Measurements from ENCODE around the gene FJX1. TPM values are rescaled to one million over a fixed set of nuclear protein-coding genes. Genes with fewer than 3 reads are reported as not detected.
"Not testable (repeated sequence)": the region's sequence is repeated elsewhere in the genome, so short reads cannot be mapped to it uniquely, and the experiment has no call there.

The FJX1 gene
- total RNA-seq, 1 experiment from 2014 or later, result not detected

DNA sequence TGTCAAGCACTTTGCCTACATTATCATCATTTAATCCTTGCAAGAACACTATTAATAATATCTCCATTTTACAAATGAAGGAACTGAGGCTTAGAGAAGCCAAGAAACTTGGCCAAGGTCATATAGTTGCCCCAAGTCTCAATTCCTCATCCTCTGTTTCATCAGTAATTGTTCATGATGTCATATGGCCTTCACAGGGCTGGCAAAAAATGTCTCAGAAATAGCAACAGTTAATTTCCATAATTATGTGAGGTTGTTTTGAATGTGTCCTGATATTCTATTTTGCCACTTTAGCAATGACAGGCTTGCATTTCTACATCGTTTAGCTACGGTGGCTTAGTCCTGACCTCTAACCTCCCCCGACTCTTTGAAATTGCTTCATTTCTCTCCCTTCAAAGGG is 23.7 kb downstream of the FJX1 start:
- no peak overlapping the region for H3K4me2 ChIP-seq (ENCODE audit: low read depth, low read length, poor library complexity, severe bottlenecking)
- H3K9me2 ChIP-seq (replicated peaks; ENCODE audit: insufficient read depth, low read length), result no peaks in the 10 kb centered on the region
- H4K20me1 ChIP-seq (ENCODE audit: insufficient read depth, low read depth, low read length), result no peaks in the 10 kb centered on the region

DNA sequence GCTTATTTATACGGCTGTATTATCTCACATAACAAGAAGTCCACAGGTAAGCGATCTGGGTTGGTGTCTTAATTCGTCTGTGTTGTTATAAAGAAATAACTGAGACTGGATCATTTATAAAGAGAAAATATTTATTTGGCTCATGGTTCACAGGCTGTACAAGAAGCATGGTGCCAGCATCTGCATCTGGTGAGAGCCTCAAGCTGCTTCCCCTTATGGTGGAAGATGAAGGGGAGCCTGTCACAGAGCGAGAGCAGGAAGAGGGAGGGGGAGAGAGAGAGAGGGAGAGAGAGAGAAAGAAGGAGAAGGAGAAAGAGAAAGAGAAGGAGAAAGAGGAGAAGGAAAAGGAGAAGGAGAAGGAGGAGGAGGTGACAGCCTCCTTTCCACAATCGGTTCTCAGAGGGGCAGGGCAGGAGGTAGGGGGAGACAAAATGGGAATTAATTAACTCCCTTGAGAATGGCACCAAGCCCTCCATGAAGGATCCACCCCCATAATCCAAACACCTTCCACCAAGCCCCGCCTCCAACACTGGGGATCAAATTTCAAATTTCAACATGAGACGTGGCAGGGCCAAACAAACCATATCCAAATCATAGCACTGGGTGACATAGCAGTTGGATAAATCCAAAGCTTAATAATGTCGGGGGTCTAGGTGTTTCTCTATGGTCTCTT is 29.3 kb downstream of the FJX1 start:
- H4K20me1 ChIP-seq (ENCODE audit: insufficient read depth, low read depth, low read length), result no peaks in the 10 kb centered on the region
- no peak overlapping the region for H2AFZ ChIP-seq (ENCODE audit: low read length)
- H3K27ac ChIP-seq (ENCODE audit: low read length), result no peak overlapping the region
- H3K4me1 ChIP-seq (ENCODE audit: low read length), result no peaks in the 10 kb centered on the region
- H3K4me2 ChIP-seq (ENCODE audit: low read depth, low read length, poor library complexity, severe bottlenecking), result no peak overlapping the region
- H3K79me2 ChIP-seq (ENCODE audit: low read length), result no peaks in the 10 kb centered on the region
- H3K4me3 ChIP-seq (ENCODE audit: low read length), result no peak overlapping the region
- no peaks in the 10 kb centered on the region for H3K27me3 ChIP-seq (ENCODE audit: low read length)
- no peak overlapping the region for H3K9ac ChIP-seq (ENCODE audit: low read length)
- no peaks in the 10 kb centered on the region for H3K9me3 ChIP-seq (ENCODE audit: low read length)
- no peaks in the 10 kb centered on the region for H3K36me3 ChIP-seq (ENCODE audit: insufficient read depth, low read length)
- no peaks in the 10 kb centered on the region for H3K9me2 ChIP-seq (replicated peaks; ENCODE audit: insufficient read depth, low read length)
- DNase-seq, result no peak

More for the DNA sequence above, 23.7 kb downstream of the FJX1 start:
- H3K79me2 ChIP-seq (ENCODE audit: low read length), result no peaks in the 10 kb centered on the region
- H3K9me3 ChIP-seq (ENCODE audit: low read length), result no peaks in the 10 kb centered on the region
- H3K4me1 ChIP-seq (ENCODE audit: low read length), result no peaks in the 10 kb centered on the region
- H3K27ac ChIP-seq (ENCODE audit: low read length), result no peak overlapping the region
- H3K36me3 ChIP-seq (ENCODE audit: insufficient read depth, low read length), result no peaks in the 10 kb centered on the region
- no peak overlapping the region for H3K9ac ChIP-seq (ENCODE audit: low read length)
- H3K27me3 ChIP-seq (ENCODE audit: low read length), result no peaks in the 10 kb centered on the region
- H3K4me3 ChIP-seq (ENCODE audit: low read length), result no peak overlapping the region
- no peak for DNase-seq
- H2AFZ ChIP-seq (ENCODE audit: low read length), result no peak overlapping the region

DNA sequence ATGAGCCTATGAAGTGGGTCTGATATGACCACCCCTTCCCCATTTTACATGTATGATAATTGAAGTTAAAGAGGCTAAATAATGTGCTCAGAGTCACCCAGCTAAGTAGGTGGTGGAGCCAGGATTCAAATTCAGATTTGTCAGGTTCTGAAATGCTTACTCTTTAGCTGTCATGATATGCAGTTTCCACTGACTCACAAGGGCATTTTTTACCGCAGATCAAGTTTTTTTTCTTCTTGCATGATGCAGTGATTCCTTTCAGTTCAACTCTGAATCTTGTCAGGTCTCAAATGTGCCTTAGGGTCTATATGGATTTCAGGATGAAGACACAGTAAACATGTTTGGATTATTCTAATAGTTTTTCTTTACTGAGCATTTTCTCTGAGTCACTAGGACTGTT is 31.7 kb downstream of the FJX1 start:
- no peaks in the 10 kb centered on the region for H3K27me3 ChIP-seq (ENCODE audit: low read length)
- no peak overlapping the region for H3K27ac ChIP-seq (ENCODE audit: low read length)
- H3K9ac ChIP-seq (ENCODE audit: low read length), result no peak overlapping the region
- H3K9me3 ChIP-seq (ENCODE audit: low read length), result no peaks in the 10 kb centered on the region
- H3K4me2 ChIP-seq (ENCODE audit: low read depth, low read length, poor library complexity, severe bottlenecking), result no peak overlapping the region
- no peaks in the 10 kb centered on the region for H3K4me1 ChIP-seq (ENCODE audit: low read length)
- no peaks in the 10 kb centered on the region for H3K36me3 ChIP-seq (ENCODE audit: insufficient read depth, low read length)
- no peaks in the 10 kb centered on the region for H3K79me2 ChIP-seq (ENCODE audit: low read length)
- H3K4me3 ChIP-seq (ENCODE audit: low read length), result no peak overlapping the region
- H3K9me2 ChIP-seq (replicated peaks; ENCODE audit: insufficient read depth, low read length), result no peaks in the 10 kb centered on the region
- no peak for DNase-seq
- H2AFZ ChIP-seq (ENCODE audit: low read length), result no peak overlapping the region
- H4K20me1 ChIP-seq (ENCODE audit: insufficient read depth, low read depth, low read length), result no peaks in the 10 kb centered on the region

DNA sequence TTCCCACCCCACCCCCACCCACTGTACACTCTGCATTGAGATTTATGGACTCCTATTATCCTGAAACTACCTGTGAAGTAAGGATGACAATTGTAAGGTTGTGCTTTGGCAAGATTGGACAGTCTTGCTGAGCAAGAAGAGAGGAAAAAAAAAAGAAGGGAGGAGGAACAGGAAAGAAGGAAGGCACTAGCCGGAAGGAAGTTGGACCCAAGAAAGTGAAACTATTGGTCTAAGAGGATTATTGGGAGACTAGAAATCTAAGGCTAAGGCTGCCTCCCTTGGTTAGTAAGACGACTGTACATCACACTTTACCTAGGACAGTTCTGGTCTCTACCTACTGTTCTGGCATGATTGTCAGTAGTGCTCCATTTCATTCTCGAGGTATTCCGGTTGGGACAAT is 32.2 kb downstream of the FJX1 start:
- H3K27me3 ChIP-seq (ENCODE audit: low read length), result no peaks in the 10 kb centered on the region
- no peak overlapping the region for H3K4me3 ChIP-seq (ENCODE audit: low read length)

DNA sequence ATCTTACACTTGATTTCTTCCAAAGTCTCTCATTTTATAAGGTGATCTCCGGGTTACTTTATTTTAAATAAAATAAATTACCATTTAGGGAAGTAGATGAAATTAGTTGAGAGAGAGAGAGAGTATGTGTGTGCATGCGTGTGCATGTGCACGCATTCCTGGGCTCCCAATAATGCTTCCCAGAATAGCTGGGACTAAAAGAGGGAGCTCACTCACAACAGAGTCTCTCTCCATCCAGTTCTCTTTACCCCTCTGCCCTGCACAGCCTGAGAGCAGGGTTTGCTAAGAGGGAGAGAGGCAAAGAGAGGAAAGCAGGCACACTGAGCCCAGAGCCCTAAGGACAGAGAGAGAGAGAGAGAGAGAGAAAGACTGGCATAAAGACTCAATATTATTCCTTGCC is 33.0 kb downstream of the FJX1 start:
- Histone ChIP-seq H3K4me3 (ENCODE audit: low read length) (no peak overlapping the region), H3K27ac (ENCODE audit: low read length) (no peak overlapping the region), H3K4me1 (ENCODE audit: low read length) (no peaks in the 10 kb centered on the region), H4K20me1 (ENCODE audit: insufficient read depth, low read depth, low read length) (no peaks in the 10 kb centered on the region), H3K9ac (ENCODE audit: low read length) (no peak overlapping the region), H3K4me2 (ENCODE audit: low read depth, low read length, poor library complexity, severe bottlenecking) (no peak overlapping the region), H3K36me3 (ENCODE audit: insufficient read depth, low read length) (no peaks in the 10 kb centered on the region), H3K9me2 (replicated peaks; ENCODE audit: insufficient read depth, low read length) (no peaks in the 10 kb centered on the region), H3K27me3 (ENCODE audit: low read length) (no peaks in the 10 kb centered on the region), H3K79me2 (ENCODE audit: low read length) (no peaks in the 10 kb centered on the region), H3K9me3 (ENCODE audit: low read length) (no peaks in the 10 kb centered on the region), H2AFZ (ENCODE audit: low read length) (no peak overlapping the region)
- no peak for DNase-seq

More for the DNA sequence above, 32.2 kb downstream of the FJX1 start:
- H3K4me2 ChIP-seq (ENCODE audit: low read depth, low read length, poor library complexity, severe bottlenecking), result no peak overlapping the region
- H3K9me3 ChIP-seq (ENCODE audit: low read length), result no peaks in the 10 kb centered on the region
- no peaks in the 10 kb centered on the region for H3K9me2 ChIP-seq (replicated peaks; ENCODE audit: insufficient read depth, low read length)
- H4K20me1 ChIP-seq (ENCODE audit: insufficient read depth, low read depth, low read length), result no peaks in the 10 kb centered on the region
- DNase-seq, result no peak
- no peaks in the 10 kb centered on the region for H3K36me3 ChIP-seq (ENCODE audit: insufficient read depth, low read length)
- no peak overlapping the region for H3K27ac ChIP-seq (ENCODE audit: low read length)
- no peak overlapping the region for H3K9ac ChIP-seq (ENCODE audit: low read length)
- no peaks in the 10 kb centered on the region for H3K4me1 ChIP-seq (ENCODE audit: low read length)
- H2AFZ ChIP-seq (ENCODE audit: low read length), result no peak overlapping the region
- no peaks in the 10 kb centered on the region for H3K79me2 ChIP-seq (ENCODE audit: low read length)

DNA sequence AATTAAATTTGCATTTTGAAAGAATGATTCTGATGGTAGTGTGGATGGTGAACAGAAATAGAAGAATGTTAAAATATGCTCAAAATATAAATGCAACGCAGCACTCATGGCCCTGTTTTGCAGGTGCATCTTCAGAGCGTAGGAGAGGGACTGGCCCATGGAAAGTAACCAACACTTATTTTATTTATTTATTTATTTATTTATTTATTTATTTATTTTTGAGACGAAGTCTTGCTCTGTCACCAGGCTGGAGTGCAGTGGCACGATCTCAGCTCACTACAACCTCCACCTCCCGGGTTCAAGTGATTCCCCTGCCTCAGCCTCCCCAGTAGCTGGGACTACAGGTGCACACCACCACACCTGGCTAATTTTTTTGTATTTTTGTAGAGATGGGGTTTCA is 34.5 kb downstream of the FJX1 start:
- H3K9me2 ChIP-seq (replicated peaks; ENCODE audit: insufficient read depth, low read length); H2AFZ ChIP-seq (ENCODE audit: low read length); H3K36me3 ChIP-seq (ENCODE audit: insufficient read depth, low read length); H3K4me3 ChIP-seq (ENCODE audit: low read length); H3K9me3 ChIP-seq (ENCODE audit: low read length); H3K4me1 ChIP-seq (ENCODE audit: low read length); H4K20me1 ChIP-seq (ENCODE audit: insufficient read depth, low read depth, low read length); H3K9ac ChIP-seq (ENCODE audit: low read length); DNase-seq; H3K79me2 ChIP-seq (ENCODE audit: low read length); H3K4me2 ChIP-seq (ENCODE audit: low read depth, low read length, poor library complexity, severe bottlenecking); H3K27ac ChIP-seq (ENCODE audit: low read length); H3K27me3 ChIP-seq (ENCODE audit: low read length): not testable (repeated sequence)

DNA sequence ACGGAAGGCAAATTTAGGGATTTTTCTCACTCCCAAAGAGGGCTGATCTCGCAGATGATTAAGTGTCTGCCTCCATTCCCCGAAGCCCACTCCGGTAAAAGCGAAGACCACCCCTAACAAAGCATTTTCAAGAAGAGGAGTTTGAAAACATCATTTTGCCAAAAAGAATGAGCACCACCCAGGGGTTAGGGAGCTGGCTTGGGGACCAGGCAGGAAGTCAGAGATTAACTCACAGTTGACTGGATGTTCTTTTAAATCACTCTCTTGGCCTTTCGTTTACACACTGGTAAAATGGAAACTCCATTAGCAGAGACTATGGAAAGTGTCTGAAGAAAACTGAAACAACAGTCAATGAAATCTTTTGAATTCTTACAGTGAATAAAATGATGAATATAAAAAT is 36.5 kb downstream of the FJX1 start:
- DNase-seq, result no peak
- H3K4me3 ChIP-seq (ENCODE audit: low read length), result no peak overlapping the region
- H3K9ac ChIP-seq (ENCODE audit: low read length), result no peak overlapping the region
- no peaks in the 10 kb centered on the region for H3K9me2 ChIP-seq (replicated peaks; ENCODE audit: insufficient read depth, low read length)
- H3K79me2 ChIP-seq (ENCODE audit: low read length), result no peaks in the 10 kb centered on the region
- no peaks in the 10 kb centered on the region for H3K36me3 ChIP-seq (ENCODE audit: insufficient read depth, low read length)
- H3K4me2 ChIP-seq (ENCODE audit: low read depth, low read length, poor library complexity, severe bottlenecking), result no peak overlapping the region
- H4K20me1 ChIP-seq (ENCODE audit: insufficient read depth, low read depth, low read length), result no peaks in the 10 kb centered on the region
- no peaks in the 10 kb centered on the region for H3K4me1 ChIP-seq (ENCODE audit: low read length)
- no peaks in the 10 kb centered on the region for H3K9me3 ChIP-seq (ENCODE audit: low read length)
- H3K27me3 ChIP-seq (ENCODE audit: low read length), result no peaks in the 10 kb centered on the region
- H2AFZ ChIP-seq (ENCODE audit: low read length), result no peak overlapping the region
- H3K27ac ChIP-seq (ENCODE audit: low read length), result no peak overlapping the region

DNA sequence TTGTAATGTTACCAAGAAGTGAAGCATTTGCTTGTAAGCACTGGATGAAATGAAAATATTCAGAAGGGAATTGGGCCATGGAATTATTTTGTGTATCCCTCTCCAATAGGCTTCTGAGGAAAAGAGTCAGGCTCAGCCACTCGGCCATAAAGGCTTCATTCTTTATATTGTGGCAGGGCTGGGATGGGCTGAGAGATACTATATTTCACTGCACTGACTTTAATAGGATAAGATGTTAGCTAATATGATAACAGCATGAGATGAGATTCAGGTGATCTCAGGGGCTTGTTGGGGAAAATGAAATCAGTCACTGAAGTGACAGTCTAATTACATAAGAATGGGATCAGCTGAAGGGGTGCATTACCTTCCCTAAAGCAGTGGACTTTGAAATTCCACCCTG is 37.0 kb downstream of the FJX1 start:
- Histone ChIP-seq H3K79me2 (ENCODE audit: low read length) (no peaks in the 10 kb centered on the region), H3K9me3 (ENCODE audit: low read length) (no peaks in the 10 kb centered on the region), H3K27me3 (ENCODE audit: low read length) (no peaks in the 10 kb centered on the region), H3K4me1 (ENCODE audit: low read length) (no peaks in the 10 kb centered on the region), H4K20me1 (ENCODE audit: insufficient read depth, low read depth, low read length) (no peaks in the 10 kb centered on the region), H2AFZ (ENCODE audit: low read length) (no peak overlapping the region), H3K27ac (ENCODE audit: low read length) (no peak overlapping the region), H3K4me3 (ENCODE audit: low read length) (no peak overlapping the region), H3K4me2 (ENCODE audit: low read depth, low read length, poor library complexity, severe bottlenecking) (no peak overlapping the region), H3K9ac (ENCODE audit: low read length) (no peak overlapping the region), H3K36me3 (ENCODE audit: insufficient read depth, low read length) (no peaks in the 10 kb centered on the region), H3K9me2 (replicated peaks; ENCODE audit: insufficient read depth, low read length) (no peaks in the 10 kb centered on the region)
- no peak for DNase-seq

DNA sequence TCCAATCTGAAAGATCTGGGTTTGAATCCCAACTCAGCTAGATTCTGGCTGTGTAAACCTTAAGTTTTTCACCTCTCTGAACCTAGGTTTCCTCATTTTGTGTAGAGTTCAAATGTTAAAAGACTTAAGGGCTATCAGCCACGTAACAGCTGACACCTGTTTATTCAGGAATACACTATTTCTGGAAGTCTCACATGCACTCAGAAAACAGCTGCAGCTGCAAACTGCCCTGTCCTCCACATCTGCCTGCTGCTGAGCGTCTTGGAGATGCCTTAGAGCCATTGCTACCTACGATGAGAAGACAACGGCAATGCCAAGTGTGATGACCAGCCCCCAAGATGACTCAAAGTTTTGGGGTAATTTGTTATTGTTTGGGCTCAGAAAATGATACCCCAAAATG is 37.6 kb downstream of the FJX1 start:
- Histone ChIP-seq H2AFZ (ENCODE audit: low read length) (no peak overlapping the region), H3K9ac (ENCODE audit: low read length) (no peak overlapping the region), H3K36me3 (ENCODE audit: insufficient read depth, low read length) (no peaks in the 10 kb centered on the region), H3K79me2 (ENCODE audit: low read length) (no peaks in the 10 kb centered on the region), H3K9me2 (replicated peaks; ENCODE audit: insufficient read depth, low read length) (no peaks in the 10 kb centered on the region), H3K27me3 (ENCODE audit: low read length) (no peaks in the 10 kb centered on the region), H3K4me2 (ENCODE audit: low read depth, low read length, poor library complexity, severe bottlenecking) (no peak overlapping the region), H3K27ac (ENCODE audit: low read length) (no peak overlapping the region), H3K4me1 (ENCODE audit: low read length) (no peaks in the 10 kb centered on the region), H3K4me3 (ENCODE audit: low read length) (no peak overlapping the region), H4K20me1 (ENCODE audit: insufficient read depth, low read depth, low read length) (no peaks in the 10 kb centered on the region), H3K9me3 (ENCODE audit: low read length) (no peaks in the 10 kb centered on the region)
- no peak for DNase-seq
